Endodermal cell (in vitro differentiated cells): ENCODE results near the gene THADA. TPM values are rescaled to one million over a fixed set of nuclear protein-coding genes. Genes with fewer than 3 reads are reported as not detected.

Source experiments
- DNase-seq: peaks from one replicate; pipeline ENCODE4 v3.0.0-alpha.2; 2017
- H3K27ac ChIP-seq: 2 replicates; pipeline ENCODE4 v1.5.1; 2013; ENCODE audit warnings: mild to moderate bottlenecking, low read depth, low read length, moderate library complexity
- H3K27me3 ChIP-seq: 2 replicates; pipeline ENCODE4 v1.6.1; 2013; ENCODE audit warnings: mild to moderate bottlenecking, low read length, moderate library complexity; ENCODE audit not compliant: insufficient read depth, control insufficient read depth, poor library complexity, severe bottlenecking
- H3K36me3 ChIP-seq: 2 replicates; pipeline ENCODE4 v1.7.0; 2013; ENCODE audit warnings: mild to moderate bottlenecking, low read length, moderate library complexity; ENCODE audit not compliant: control insufficient read depth, insufficient read depth
- H3K4me1 ChIP-seq: one replicate; pipeline ENCODE4 v1.7.0; 2013; ENCODE audit warnings: low read length; ENCODE audit not compliant: control insufficient read depth, insufficient read depth
- H3K4me3 ChIP-seq: 2 replicates; pipeline ENCODE4 v1.5.1; 2013; ENCODE audit warnings: mild to moderate bottlenecking, low read length, moderate library complexity
- H3K9ac ChIP-seq: 2 replicates; pipeline ENCODE4 v1.6.1; 2013; ENCODE audit warnings: mild to moderate bottlenecking, low read length, moderate library complexity; ENCODE audit not compliant: poor library complexity, severe bottlenecking; ENCODE audit errors: extremely low read depth
- H3K9me3 ChIP-seq: 2 replicates; pipeline ENCODE4 v1.6.1; 2013; ENCODE audit warnings: mild to moderate bottlenecking, low read length, moderate library complexity; ENCODE audit not compliant: control insufficient read depth
- H3K27ac Mint-ChIP-seq: 2 replicates; pipeline ENCODE4 v1.8.0; 2020; ENCODE audit warnings: mixed read lengths
- H3K27me3 Mint-ChIP-seq: 2 replicates; pipeline ENCODE4 v1.8.0; 2021; ENCODE audit warnings: mild to moderate bottlenecking, mixed read lengths; ENCODE audit not compliant: insufficient read depth
- H3K36me3 Mint-ChIP-seq: 2 replicates; pipeline ENCODE4 v1.8.0; 2020; ENCODE audit warnings: low read depth, mixed read lengths
- H3K4me1 Mint-ChIP-seq: 2 replicates; pipeline ENCODE4 v1.8.0; 2020; ENCODE audit warnings: mixed read lengths
- H3K4me3 Mint-ChIP-seq: 2 replicates; pipeline ENCODE4 v1.8.0; 2020; ENCODE audit warnings: mild to moderate bottlenecking, moderate library complexity, mixed read lengths
- H3K9me3 Mint-ChIP-seq: 2 replicates; pipeline ENCODE4 v1.8.0; 2020; ENCODE audit warnings: mild to moderate bottlenecking, mixed read lengths
- CTCF ChIP-seq: fragments of 200-600 bp; sonication (generic); conservative IDR thresholded peaks from 2 replicates; pipeline ENCODE4 v1.5.0; 2021; ENCODE audit warnings: antibody characterized with exemption, mild to moderate bottlenecking
- WGBS, 2 experiments: methylation state at CpG; one replicate each; pipeline versions ENCODE4 v1.1.5 to v1.1.7; 2013; ENCODE audit warnings: missing lambda C conversion rate in 2 of 2, mixed read lengths in 1 of 2; ENCODE audit not compliant: insufficient coverage in 1 of 2, insufficient read length in 1 of 2; 5-methylcytosine and 5-hydroxymethylcytosine counted together
- total RNA-seq, 2 donors: library from RNA; stranded (reverse); fragmentation: NEBNext Ultra II Directional in 1 of 2; extraction: Animal tissue kit (Norgen Biotek cat#: 25700) in 1 of 2; gene quantifications; 2 replicates in 1 of 2; 3 replicates in 1 of 2; pipeline ENCODE4 v1.2.1, GENCODE V29; 2021

The THADA gene
- total RNA-seq, 2 donors from 2014 or later: 32.8 to 35.0 TPM

- Histone ChIP-seq H3K9ac (no peak overlapping the region), H3K36me3 (peaks cover 25% of the 10 kb centered on the region), H3K27ac (no peak overlapping the region), H3K4me3 (no peak overlapping the region), H3K4me1 (peaks cover 4% of the 10 kb centered on the region), H3K9me3 (peaks cover 21% of the 10 kb centered on the region), H3K27me3 (no peaks in the 10 kb centered on the region)
- peaks cover 27% of the 10 kb centered on the region for H3K9me3 Mint-ChIP-seq
- no peak overlapping the region for H3K27ac Mint-ChIP-seq
- peaks cover 59% of the 10 kb centered on the region for H3K36me3 Mint-ChIP-seq
- no peaks in the 10 kb centered on the region for H3K27me3 Mint-ChIP-seq
- DNase-seq: no peak
- 92% methylated on average over 4 of the region's 4 CpGs; no CpG with 5 or more reads in 1 of the 2 experiments for WGBS, 2 experiments
- TF ChIP-seq CTCF: no peak
- H3K4me3 Mint-ChIP-seq: no peak overlapping the region
- H3K4me1 Mint-ChIP-seq: peaks cover 13% of the 10 kb centered on the region
Observed at GRCh38 chr2:43289331-43289730, 306.5 kb downstream of the THADA start.

- no peak for DNase-seq
- Histone ChIP-seq H3K36me3 (peaks cover 32% of the 10 kb centered on the region), H3K27me3 (no peaks in the 10 kb centered on the region), H3K4me1 (peaks cover 4% of the 10 kb centered on the region), H3K9ac (no peak overlapping the region), H3K4me3 (no peak overlapping the region), H3K27ac (no peak overlapping the region), H3K9me3 (peaks cover 28% of the 10 kb centered on the region)
- Mint-ChIP-seq H3K27me3 (no peaks in the 10 kb centered on the region), H3K27ac (no peak overlapping the region), H3K36me3 (peaks cover 66% of the 10 kb centered on the region), H3K4me3 (no peak overlapping the region), H3K4me1 (peaks cover 11% of the 10 kb centered on the region), H3K9me3 (peaks cover 33% of the 10 kb centered on the region)
- 89 to 97% methylated on average over 3 to 4 of the region's 4 CpGs for WGBS, 2 experiments
- TF ChIP-seq CTCF: no peak
Observed at GRCh38 chr2:43288417-43289305, 307.2 kb downstream of the THADA start.

- H3K9me3 ChIP-seq: peaks cover 32% of the 10 kb centered on the region
- no peaks in the 10 kb centered on the region for H3K4me1 ChIP-seq
- no peak overlapping the region for H3K4me3 ChIP-seq
- no peaks in the 10 kb centered on the region for H3K4me1 Mint-ChIP-seq
- no peak overlapping the region for H3K27ac Mint-ChIP-seq
- H3K36me3 ChIP-seq: peaks cover 47% of the 10 kb centered on the region
- DNase-seq: no peak
- peaks cover 39% of the 10 kb centered on the region for H3K9me3 Mint-ChIP-seq
- no peak for TF ChIP-seq CTCF
- no peak overlapping the region for H3K9ac ChIP-seq
- no peaks in the 10 kb centered on the region for H3K27me3 Mint-ChIP-seq
- H3K27me3 ChIP-seq: no peaks in the 10 kb centered on the region
- H3K36me3 Mint-ChIP-seq: peaks cover 80% of the 10 kb centered on the region
- H3K4me3 Mint-ChIP-seq: no peak overlapping the region
- WGBS, 2 experiments: 90 to 94% methylated on average over 2 of the region's 2 CpGs
- H3K27ac ChIP-seq: no peak overlapping the region
Observed at GRCh38 chr2:43285987-43286386, 309.9 kb downstream of the THADA start.
